Measurements from ENCODE around the gene HJV.
A peak's percentile ranks its signal among the peaks of the same experiment; 100 is the strongest.

DNA sequence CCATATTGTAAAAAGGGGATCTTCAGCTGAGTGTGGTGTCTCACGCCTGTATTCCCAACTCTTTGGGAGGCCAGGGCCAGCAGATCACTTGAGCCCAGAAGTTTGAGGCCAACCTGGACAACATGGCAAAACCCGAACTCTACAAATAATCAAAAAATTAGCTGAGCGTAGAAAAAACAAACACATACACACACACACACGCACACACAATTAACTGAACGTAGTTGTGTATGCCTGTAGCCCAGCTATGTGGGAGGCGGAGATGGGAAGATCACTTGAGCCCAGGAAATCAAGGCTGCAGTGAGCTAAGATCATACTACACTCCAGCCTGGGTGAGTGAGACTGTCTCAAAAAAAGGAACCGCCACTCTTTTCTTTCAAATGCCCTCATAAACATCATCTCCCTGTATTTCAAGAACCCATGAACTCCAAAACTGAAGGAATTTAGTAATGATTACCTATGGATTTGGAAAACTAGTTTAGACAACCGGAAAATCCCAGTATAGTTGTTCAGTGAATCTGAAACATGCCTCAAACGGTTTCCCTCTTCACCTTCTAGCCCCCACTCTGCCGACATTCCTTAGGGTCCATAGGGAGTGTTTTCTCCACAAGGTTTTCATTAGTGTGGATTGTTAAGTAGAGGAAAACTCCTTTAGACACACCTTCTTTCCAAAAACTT, 29.7 kb downstream of the HJV start:
- TF ChIP-seq, protein P1, sequence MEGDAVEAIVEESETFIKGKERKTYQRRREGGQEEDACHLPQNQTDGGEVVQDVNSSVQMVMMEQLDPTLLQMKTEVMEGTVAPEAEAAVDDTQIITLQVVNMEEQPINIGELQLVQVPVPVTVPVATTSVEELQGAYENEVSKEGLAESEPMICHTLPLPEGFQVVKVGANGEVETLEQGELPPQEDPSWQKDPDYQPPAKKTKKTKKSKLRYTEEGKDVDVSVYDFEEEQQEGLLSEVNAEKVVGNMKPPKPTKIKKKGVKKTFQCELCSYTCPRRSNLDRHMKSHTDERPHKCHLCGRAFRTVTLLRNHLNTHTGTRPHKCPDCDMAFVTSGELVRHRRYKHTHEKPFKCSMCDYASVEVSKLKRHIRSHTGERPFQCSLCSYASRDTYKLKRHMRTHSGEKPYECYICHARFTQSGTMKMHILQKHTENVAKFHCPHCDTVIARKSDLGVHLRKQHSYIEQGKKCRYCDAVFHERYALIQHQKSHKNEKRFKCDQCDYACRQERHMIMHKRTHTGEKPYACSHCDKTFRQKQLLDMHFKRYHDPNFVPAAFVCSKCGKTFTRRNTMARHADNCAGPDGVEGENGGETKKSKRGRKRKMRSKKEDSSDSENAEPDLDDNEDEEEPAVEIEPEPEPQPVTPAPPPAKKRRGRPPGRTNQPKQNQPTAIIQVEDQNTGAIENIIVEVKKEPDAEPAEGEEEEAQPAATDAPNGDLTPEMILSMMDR (IDR thresholded peaks at IDR 0.05) = no peak
- TF ChIP-seq POLR2A (IDR thresholded peaks at IDR 0.05) = peak in 1 of 2 donors; percentile 7
- peak; percentile 38 to 60 (median 54) for TF ChIP-seq POLR2AphosphoS5 (IDR thresholded peaks at IDR 0.05)
